Inflammatory macrophage (primary cell): ENCODE data around the gene EPHA3.
"Not testable (repeated sequence)": the region's sequence is repeated elsewhere in the genome, so short reads cannot be mapped to it uniquely, and the experiment has no call there.

Source experiments
- DNase-seq, 2 donors: peaks; one replicate each; pipeline ENCODE4 v3.0.0-alpha.2; 2020 to 2022

Gene EPHA3

GRCh38 chr3:89289574-89290190 is 182.3 kb downstream of the EPHA3 start:
- DNase-seq, result no peak

- DNase-seq, result no peak
Measured at GRCh38 chr3:89297199-89297598, 189.8 kb downstream of the EPHA3 start.

- no peak for DNase-seq
Measured at GRCh38 chr3:89300526-89300925, 193.1 kb downstream of the EPHA3 start.

- no peak for DNase-seq
Measured at GRCh38 chr3:89300981-89301380, 193.6 kb downstream of the EPHA3 start.

GRCh38 chr3:89303701-89304100 is 196.3 kb downstream of the EPHA3 start:
- DNase-seq, result no peak

- no peak for DNase-seq
Measured at GRCh38 chr3:89306540-89306939, 199.1 kb downstream of the EPHA3 start.

- DNase-seq, result no peak
Measured at GRCh38 chr3:89311581-89311980, 204.2 kb downstream of the EPHA3 start.

GRCh38 chr3:89312141-89312540 is 204.7 kb downstream of the EPHA3 start:
- no peak for DNase-seq

GRCh38 chr3:89314454-89315098 is 207.2 kb downstream of the EPHA3 start:
- peak in 1 of 2 donors; percentile 28 for DNase-seq

- no peak for DNase-seq
Measured at GRCh38 chr3:89315750-89316470, 208.5 kb downstream of the EPHA3 start.

GRCh38 chr3:89320186-89320585 is 212.8 kb downstream of the EPHA3 start:
- no peak for DNase-seq

- no peak for DNase-seq
Measured at GRCh38 chr3:89326997-89327396, 219.6 kb downstream of the EPHA3 start.

- DNase-seq, result no peak
Measured at GRCh38 chr3:89332386-89332785, 225.0 kb downstream of the EPHA3 start.

GRCh38 chr3:89332793-89333192 is 225.4 kb downstream of the EPHA3 start:
- DNase-seq, result no peak

GRCh38 chr3:89335693-89336092 is 228.3 kb downstream of the EPHA3 start:
- DNase-seq, result no peak

- DNase-seq, result no peak
Measured at GRCh38 chr3:89340408-89340807, 233.0 kb downstream of the EPHA3 start.

- no peak for DNase-seq
Measured at GRCh38 chr3:89344076-89344475, 236.7 kb downstream of the EPHA3 start.

GRCh38 chr3:89350935-89351334 is 243.5 kb downstream of the EPHA3 start:
- not testable (repeated sequence) for DNase-seq

- no peak for DNase-seq
Measured at GRCh38 chr3:89353465-89353864, 246.0 kb downstream of the EPHA3 start.

- DNase-seq, result no peak
Measured at GRCh38 chr3:89358281-89358680, 250.9 kb downstream of the EPHA3 start.

- no peak for DNase-seq
Measured at GRCh38 chr3:89360156-89360555, 252.7 kb downstream of the EPHA3 start.

GRCh38 chr3:89362496-89362895 is 255.1 kb downstream of the EPHA3 start:
- DNase-seq, result no peak

- no peak for DNase-seq
Measured at GRCh38 chr3:89363171-89363570, 255.8 kb downstream of the EPHA3 start.

- DNase-seq, result no peak
Measured at GRCh38 chr3:89364314-89364713, 256.9 kb downstream of the EPHA3 start.
